ENCODE measurements around the gene ARHGEF17. TPM values are rescaled to one million over a fixed set of nuclear protein-coding genes. Genes with fewer than 3 reads are reported as not detected.

Gene ARHGEF17
- total RNA-seq, 2 donors from 2014 or later = 31.0 to 39.0 TPM

DNA sequence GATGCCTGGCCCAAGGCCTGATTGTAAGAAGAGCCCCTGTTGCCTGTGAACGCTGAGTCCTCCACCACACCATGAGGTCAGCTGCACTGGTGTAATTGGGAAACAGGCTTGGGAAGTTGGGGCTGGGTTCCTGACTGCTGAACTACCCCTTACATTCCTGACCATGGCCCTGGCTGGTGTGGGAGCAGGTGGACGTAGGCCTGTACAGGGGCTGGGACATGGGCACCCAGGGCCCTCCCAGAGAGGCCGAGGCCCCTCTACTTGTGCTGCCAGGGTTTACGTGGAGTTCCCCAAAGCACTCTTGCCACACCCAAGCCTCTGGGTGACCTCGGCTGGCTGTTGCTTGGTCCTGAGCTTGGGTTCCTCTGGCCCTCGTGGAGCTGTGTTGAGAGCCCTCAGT lies 73.5 kb downstream of the ARHGEF17 start:
- 90 to 92% methylated on average over 4 to 6 of the region's 6 CpGs for WGBS, 2 experiments (ENCODE audit: insufficient coverage in 1 of 2, insufficient read length in 1 of 2)
- no peak for DNase-seq
- H3K27ac ChIP-seq (ENCODE audit: low read depth, low read length) = no peak overlapping the region
- H3K4me1 Mint-ChIP-seq = peaks cover 9% of the 10 kb centered on the region
- no peak overlapping the region for H3K27ac Mint-ChIP-seq
- TF ChIP-seq, protein P1, sequence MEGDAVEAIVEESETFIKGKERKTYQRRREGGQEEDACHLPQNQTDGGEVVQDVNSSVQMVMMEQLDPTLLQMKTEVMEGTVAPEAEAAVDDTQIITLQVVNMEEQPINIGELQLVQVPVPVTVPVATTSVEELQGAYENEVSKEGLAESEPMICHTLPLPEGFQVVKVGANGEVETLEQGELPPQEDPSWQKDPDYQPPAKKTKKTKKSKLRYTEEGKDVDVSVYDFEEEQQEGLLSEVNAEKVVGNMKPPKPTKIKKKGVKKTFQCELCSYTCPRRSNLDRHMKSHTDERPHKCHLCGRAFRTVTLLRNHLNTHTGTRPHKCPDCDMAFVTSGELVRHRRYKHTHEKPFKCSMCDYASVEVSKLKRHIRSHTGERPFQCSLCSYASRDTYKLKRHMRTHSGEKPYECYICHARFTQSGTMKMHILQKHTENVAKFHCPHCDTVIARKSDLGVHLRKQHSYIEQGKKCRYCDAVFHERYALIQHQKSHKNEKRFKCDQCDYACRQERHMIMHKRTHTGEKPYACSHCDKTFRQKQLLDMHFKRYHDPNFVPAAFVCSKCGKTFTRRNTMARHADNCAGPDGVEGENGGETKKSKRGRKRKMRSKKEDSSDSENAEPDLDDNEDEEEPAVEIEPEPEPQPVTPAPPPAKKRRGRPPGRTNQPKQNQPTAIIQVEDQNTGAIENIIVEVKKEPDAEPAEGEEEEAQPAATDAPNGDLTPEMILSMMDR (conservative IDR thresholded peaks at IDR 0.05) = no peak
- H3K9ac ChIP-seq (ENCODE audit: extremely low read depth, low read length, poor library complexity, severe bottlenecking) = no peak overlapping the region
- H3K4me3 ChIP-seq (ENCODE audit: low read length) = no peak overlapping the region
- no peaks in the 10 kb centered on the region for H3K9me3 ChIP-seq (ENCODE audit: control insufficient read depth, low read length)
- no peaks in the 10 kb centered on the region for H3K27me3 ChIP-seq (ENCODE audit: control insufficient read depth, insufficient read depth, low read length, poor library complexity, severe bottlenecking)
- H3K36me3 ChIP-seq (ENCODE audit: control insufficient read depth, insufficient read depth, low read length) = no peaks in the 10 kb centered on the region
- no peaks in the 10 kb centered on the region for H3K9me3 Mint-ChIP-seq
- peaks cover 7% of the 10 kb centered on the region for H3K27me3 Mint-ChIP-seq (ENCODE audit: insufficient read depth)
- no peak overlapping the region for H3K4me3 Mint-ChIP-seq
- H3K4me1 ChIP-seq (ENCODE audit: control insufficient read depth, insufficient read depth, low read length) = no peaks in the 10 kb centered on the region
- no peaks in the 10 kb centered on the region for H3K36me3 Mint-ChIP-seq (ENCODE audit: low read depth)

GRCh38 chr11:73382183-73382582 lies 74.1 kb downstream of the ARHGEF17 start:
- TF ChIP-seq, protein P1 (conservative IDR thresholded peaks at IDR 0.05) = no peak
- Histone ChIP-seq H3K27me3 (ENCODE audit: control insufficient read depth, insufficient read depth, low read length, poor library complexity, severe bottlenecking) (no peaks in the 10 kb centered on the region), H3K9ac (ENCODE audit: extremely low read depth, low read length, poor library complexity, severe bottlenecking) (no peak overlapping the region), H3K4me1 (ENCODE audit: control insufficient read depth, insufficient read depth, low read length) (no peaks in the 10 kb centered on the region), H3K27ac (ENCODE audit: low read depth, low read length) (no peak overlapping the region), H3K4me3 (ENCODE audit: low read length) (no peak overlapping the region), H3K9me3 (ENCODE audit: control insufficient read depth, low read length) (no peaks in the 10 kb centered on the region), H3K36me3 (ENCODE audit: control insufficient read depth, insufficient read depth, low read length) (no peaks in the 10 kb centered on the region)
- no peak for DNase-seq
- Mint-ChIP-seq H3K36me3 (ENCODE audit: low read depth) (no peaks in the 10 kb centered on the region), H3K9me3 (no peaks in the 10 kb centered on the region), H3K4me1 (peaks cover 7% of the 10 kb centered on the region), H3K27ac (no peak overlapping the region), H3K4me3 (no peak overlapping the region), H3K27me3 (ENCODE audit: insufficient read depth) (peaks cover 3% of the 10 kb centered on the region)
- WGBS, 2 experiments (ENCODE audit: insufficient coverage in 1 of 2, insufficient read length in 1 of 2) = 88 to 94% methylated on average over 2 to 7 of the region's 7 CpGs

GRCh38 chr11:73382747-73383146 lies 74.7 kb downstream of the ARHGEF17 start:
- H3K4me1 Mint-ChIP-seq = peaks cover 9% of the 10 kb centered on the region

More at GRCh38 chr11:73382747-73383146, 74.7 kb downstream of the ARHGEF17 start:
- 84% methylated on average over 3 of the region's 3 CpGs; no CpG with 5 or more reads in 1 of the 2 experiments for WGBS, 2 experiments (ENCODE audit: insufficient coverage in 1 of 2, insufficient read length in 1 of 2)
- Histone ChIP-seq H3K4me3 (ENCODE audit: low read length) (no peak overlapping the region), H3K9ac (ENCODE audit: extremely low read depth, low read length, poor library complexity, severe bottlenecking) (no peak overlapping the region), H3K36me3 (ENCODE audit: control insufficient read depth, insufficient read depth, low read length) (no peaks in the 10 kb centered on the region), H3K9me3 (ENCODE audit: control insufficient read depth, low read length) (no peaks in the 10 kb centered on the region), H3K27ac (ENCODE audit: low read depth, low read length) (no peak overlapping the region), H3K4me1 (ENCODE audit: control insufficient read depth, insufficient read depth, low read length) (no peaks in the 10 kb centered on the region), H3K27me3 (ENCODE audit: control insufficient read depth, insufficient read depth, low read length, poor library complexity, severe bottlenecking) (no peaks in the 10 kb centered on the region)
- H3K27me3 Mint-ChIP-seq (ENCODE audit: insufficient read depth) = peaks cover 3% of the 10 kb centered on the region
- no peaks in the 10 kb centered on the region for H3K36me3 Mint-ChIP-seq (ENCODE audit: low read depth)
- H3K27ac Mint-ChIP-seq = no peak overlapping the region
- no peak for DNase-seq
- no peak overlapping the region for H3K4me3 Mint-ChIP-seq
- no peaks in the 10 kb centered on the region for H3K9me3 Mint-ChIP-seq
- TF ChIP-seq, protein P1 (conservative IDR thresholded peaks at IDR 0.05) = no peak
